ENCODE measurements around the gene STAP2.

DNA sequence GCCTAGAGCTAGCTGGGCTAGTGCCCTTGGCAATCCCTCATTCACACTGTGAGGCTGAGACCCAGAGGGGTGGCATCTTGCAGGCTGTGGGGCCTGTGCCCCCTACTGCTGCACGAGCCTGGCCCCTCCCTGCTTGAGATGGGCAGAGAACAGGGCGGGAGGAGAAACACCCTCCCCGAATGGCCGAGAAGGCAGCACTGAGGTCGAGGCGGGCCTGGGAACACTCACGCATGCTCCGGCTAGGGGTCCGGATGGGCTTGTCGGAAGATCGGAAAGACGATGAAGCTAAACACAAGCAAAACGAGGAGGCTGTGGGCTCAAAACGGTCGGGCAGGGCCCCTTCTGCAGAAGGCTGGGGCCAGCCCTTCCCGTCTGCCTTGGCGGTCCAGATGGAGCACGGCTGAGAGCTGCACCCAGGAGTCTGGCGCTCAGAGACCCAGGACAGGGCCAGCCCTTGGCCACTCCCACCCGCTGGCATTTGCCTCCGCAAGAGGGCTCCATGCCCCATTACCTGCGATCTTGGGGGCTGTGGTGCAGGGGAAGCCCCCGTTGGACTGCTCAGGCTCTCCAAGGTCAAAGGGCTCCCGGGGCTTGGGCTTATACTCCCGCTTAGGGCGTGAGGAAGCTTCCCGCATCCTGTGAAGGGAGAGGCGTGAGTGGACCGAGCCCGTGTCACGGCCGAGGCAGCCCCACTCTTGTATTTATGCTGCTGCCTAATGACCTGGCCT lies 23.6 kb upstream of the STAP2 start:
- TF ChIP-seq, protein P1, sequence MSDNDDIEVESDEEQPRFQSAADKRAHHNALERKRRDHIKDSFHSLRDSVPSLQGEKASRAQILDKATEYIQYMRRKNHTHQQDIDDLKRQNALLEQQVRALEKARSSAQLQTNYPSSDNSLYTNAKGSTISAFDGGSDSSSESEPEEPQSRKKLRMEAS (CRISPR knock-in tag; IDR thresholded peaks at IDR 0.05) = no peak
- TF ChIP-seq ELF4 (CRISPR knock-in tag; IDR thresholded peaks at IDR 0.05) (no peak), POLR2A (conservative IDR thresholded peaks at IDR 0.05) (0 out of 2 replicates have a peak, but pooled peaks have one; percentile 17), HDGF (IDR thresholded peaks at IDR 0.05) (no peak), NFIC (IDR thresholded peaks at IDR 0.05) (no peak), CHD4 (IDR thresholded peaks at IDR 0.05; ENCODE audit: insufficient read depth, insufficient replicate concordance, low read depth, low read length, poor library complexity, severe bottlenecking) (no peak), HMGN3 (IDR thresholded peaks at IDR 0.05; ENCODE audit: borderline replicate concordance, extremely low read depth, insufficient read length, low read depth, low read length) (no peak), TAF15 (IDR thresholded peaks at IDR 0.05; ENCODE audit: low read depth, low read length) (no peak), NR2C2 (CRISPR knock-in tag; IDR thresholded peaks at IDR 0.05) (no peak), NR2C2 (tag; IDR thresholded peaks at IDR 0.05) (no peak), SREBF1 (IDR thresholded peaks at IDR 0.05; ENCODE audit: borderline replicate concordance, low read depth, low read length) (no peak), KAT2B (IDR thresholded peaks at IDR 0.05; ENCODE audit: low read depth, low read length) (no peak)
- TF ChIP-seq, protein P2, sequence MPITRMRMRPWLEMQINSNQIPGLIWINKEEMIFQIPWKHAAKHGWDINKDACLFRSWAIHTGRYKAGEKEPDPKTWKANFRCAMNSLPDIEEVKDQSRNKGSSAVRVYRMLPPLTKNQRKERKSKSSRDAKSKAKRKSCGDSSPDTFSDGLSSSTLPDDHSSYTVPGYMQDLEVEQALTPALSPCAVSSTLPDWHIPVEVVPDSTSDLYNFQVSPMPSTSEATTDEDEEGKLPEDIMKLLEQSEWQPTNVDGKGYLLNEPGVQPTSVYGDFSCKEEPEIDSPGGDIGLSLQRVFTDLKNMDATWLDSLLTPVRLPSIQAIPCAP (CRISPR knock-in tag; IDR thresholded peaks at IDR 0.05; ENCODE audit: borderline replicate concordance) = no peak
- TF ChIP-seq, protein P3, sequence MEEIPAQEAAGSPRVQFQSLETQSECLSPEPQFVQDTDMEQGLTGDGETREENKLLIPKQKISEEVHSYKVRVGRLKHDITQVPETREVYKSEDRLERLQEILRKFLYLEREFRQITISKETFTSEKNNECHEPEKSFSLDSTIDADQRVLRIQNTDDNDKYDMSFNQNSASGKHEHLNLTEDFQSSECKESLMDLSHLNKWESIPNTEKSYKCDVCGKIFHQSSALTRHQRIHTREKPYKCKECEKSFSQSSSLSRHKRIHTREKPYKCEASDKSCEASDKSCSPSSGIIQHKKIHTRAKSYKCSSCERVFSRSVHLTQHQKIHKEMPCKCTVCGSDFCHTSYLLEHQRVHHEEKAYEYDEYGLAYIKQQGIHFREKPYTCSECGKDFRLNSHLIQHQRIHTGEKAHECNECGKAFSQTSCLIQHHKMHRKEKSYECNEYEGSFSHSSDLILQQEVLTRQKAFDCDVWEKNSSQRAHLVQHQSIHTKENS (CRISPR knock-in tag; IDR thresholded peaks at IDR 0.05) = no peak
- TF ChIP-seq, protein P4, sequence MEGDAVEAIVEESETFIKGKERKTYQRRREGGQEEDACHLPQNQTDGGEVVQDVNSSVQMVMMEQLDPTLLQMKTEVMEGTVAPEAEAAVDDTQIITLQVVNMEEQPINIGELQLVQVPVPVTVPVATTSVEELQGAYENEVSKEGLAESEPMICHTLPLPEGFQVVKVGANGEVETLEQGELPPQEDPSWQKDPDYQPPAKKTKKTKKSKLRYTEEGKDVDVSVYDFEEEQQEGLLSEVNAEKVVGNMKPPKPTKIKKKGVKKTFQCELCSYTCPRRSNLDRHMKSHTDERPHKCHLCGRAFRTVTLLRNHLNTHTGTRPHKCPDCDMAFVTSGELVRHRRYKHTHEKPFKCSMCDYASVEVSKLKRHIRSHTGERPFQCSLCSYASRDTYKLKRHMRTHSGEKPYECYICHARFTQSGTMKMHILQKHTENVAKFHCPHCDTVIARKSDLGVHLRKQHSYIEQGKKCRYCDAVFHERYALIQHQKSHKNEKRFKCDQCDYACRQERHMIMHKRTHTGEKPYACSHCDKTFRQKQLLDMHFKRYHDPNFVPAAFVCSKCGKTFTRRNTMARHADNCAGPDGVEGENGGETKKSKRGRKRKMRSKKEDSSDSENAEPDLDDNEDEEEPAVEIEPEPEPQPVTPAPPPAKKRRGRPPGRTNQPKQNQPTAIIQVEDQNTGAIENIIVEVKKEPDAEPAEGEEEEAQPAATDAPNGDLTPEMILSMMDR (IDR thresholded peaks at IDR 0.05 in 2 of 3, conservative IDR thresholded peaks at IDR 0.05 in 1 of 3; ENCODE audit: insufficient read depth in 2 of 3, low read depth in 1 of 3, low read length in 3 of 3) = no peak
